SK-N-SH (cell line): ENCODE measurements around the gene CDK13.

Experiments used
- CTCF ChIP-seq: fragments of 200-600 bp; sonication (generic); IDR thresholded peaks from 2 replicates; pipeline ENCODE4 v1.6.1; 2017; ENCODE audit warnings: antibody characterized with exemption, mild to moderate bottlenecking, moderate library complexity
- EZH2phosphoT487 ChIP-seq: fragments of 200-600 bp; sonication (generic); IDR thresholded peaks from 2 replicates; pipeline ENCODE4 v1.6.1; 2017; ENCODE audit warnings: low read depth, mixed run types, mild to moderate bottlenecking, antibody characterized with exemption, moderate library complexity, borderline replicate concordance
- FOSL2 ChIP-seq: IDR thresholded peaks from 2 replicates; pipeline ENCODE4 v1.4.0; 2012; ENCODE audit warnings: low read depth, mild to moderate bottlenecking, moderate library complexity, borderline replicate concordance
- JUND ChIP-seq: IDR thresholded peaks from 2 replicates; pipeline ENCODE4 v1.4.0; 2012
- POLR2AphosphoS5 ChIP-seq: IDR thresholded peaks from 2 replicates; pipeline ENCODE4 v1.6.1; 2012; ENCODE audit warnings: low read depth, low read length
- RAD21 ChIP-seq: IDR thresholded peaks from 2 replicates; pipeline ENCODE4 v1.6.1; 2012; ENCODE audit warnings: mild to moderate bottlenecking, low read length
- SIN3A ChIP-seq: IDR thresholded peaks from 2 replicates; pipeline ENCODE4 v1.6.1; 2012; ENCODE audit warnings: low read depth, mild to moderate bottlenecking, low read length, moderate library complexity, borderline replicate concordance
- TEAD4 ChIP-seq: IDR thresholded peaks from 2 replicates; pipeline ENCODE4 v1.4.0; 2012; ENCODE audit warnings: mild to moderate bottlenecking, borderline replicate concordance; ENCODE audit not compliant: insufficient read depth
- USF2 ChIP-seq: fragments of 150-350 bp; IDR thresholded peaks from 2 replicates; pipeline ENCODE4 v1.6.1; 2017; ENCODE audit warnings: antibody characterized with exemption, low read length, low read depth, borderline replicate concordance
- TF ChIP-seq, protein P1 (sequence below): IDR thresholded peaks from 2 replicates; pipeline ENCODE4 v1.4.0; 2012; ENCODE audit warnings: low read depth, borderline replicate concordance
- TF ChIP-seq, protein P2 (sequence below): fragments of 150-350 bp; IDR thresholded peaks from 2 replicates; pipeline ENCODE4 v1.6.1; 2016; ENCODE audit warnings: mild to moderate bottlenecking, low read depth, low read length
- TF ChIP-seq, protein P3 (sequence below): IDR thresholded peaks from 2 replicates; pipeline ENCODE4 v1.4.0; 2012; ENCODE audit warnings: low read depth

DNA sequence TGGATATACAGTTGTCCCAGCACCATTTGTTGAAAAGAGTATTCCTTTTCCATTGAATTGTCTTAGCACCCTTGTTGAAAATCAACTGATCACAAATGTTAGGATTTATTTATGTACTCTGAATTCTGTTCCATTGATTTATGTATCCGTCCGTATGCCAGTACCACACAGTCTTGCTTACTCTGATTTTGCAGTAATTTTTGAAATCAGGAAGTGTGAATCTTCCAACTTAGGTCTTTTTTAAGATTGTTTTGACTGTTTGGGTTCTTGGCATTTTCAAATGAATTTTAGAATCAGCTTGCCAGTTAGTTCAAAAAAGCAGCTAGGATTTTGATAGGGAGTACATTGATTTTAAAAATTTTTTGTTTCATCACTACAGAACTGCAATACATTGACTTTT, 23.7 kb downstream of the CDK13 start:
- TF ChIP-seq SIN3A (no peak), CTCF (no peak), TEAD4 (no peak), EZH2phosphoT487 (no peak), FOSL2 (no peak), RAD21 (no peak), POLR2AphosphoS5 (no peak), USF2 (no peak), JUND (no peak)
- TF ChIP-seq, protein P1, sequence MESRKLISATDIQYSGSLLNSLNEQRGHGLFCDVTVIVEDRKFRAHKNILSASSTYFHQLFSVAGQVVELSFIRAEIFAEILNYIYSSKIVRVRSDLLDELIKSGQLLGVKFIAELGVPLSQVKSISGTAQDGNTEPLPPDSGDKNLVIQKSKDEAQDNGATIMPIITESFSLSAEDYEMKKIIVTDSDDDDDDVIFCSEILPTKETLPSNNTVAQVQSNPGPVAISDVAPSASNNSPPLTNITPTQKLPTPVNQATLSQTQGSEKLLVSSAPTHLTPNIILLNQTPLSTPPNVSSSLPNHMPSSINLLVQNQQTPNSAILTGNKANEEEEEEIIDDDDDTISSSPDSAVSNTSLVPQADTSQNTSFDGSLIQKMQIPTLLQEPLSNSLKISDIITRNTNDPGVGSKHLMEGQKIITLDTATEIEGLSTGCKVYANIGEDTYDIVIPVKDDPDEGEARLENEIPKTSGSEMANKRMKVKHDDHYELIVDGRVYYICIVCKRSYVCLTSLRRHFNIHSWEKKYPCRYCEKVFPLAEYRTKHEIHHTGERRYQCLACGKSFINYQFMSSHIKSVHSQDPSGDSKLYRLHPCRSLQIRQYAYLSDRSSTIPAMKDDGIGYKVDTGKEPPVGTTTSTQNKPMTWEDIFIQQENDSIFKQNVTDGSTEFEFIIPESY: no peak
- TF ChIP-seq, protein P2, sequence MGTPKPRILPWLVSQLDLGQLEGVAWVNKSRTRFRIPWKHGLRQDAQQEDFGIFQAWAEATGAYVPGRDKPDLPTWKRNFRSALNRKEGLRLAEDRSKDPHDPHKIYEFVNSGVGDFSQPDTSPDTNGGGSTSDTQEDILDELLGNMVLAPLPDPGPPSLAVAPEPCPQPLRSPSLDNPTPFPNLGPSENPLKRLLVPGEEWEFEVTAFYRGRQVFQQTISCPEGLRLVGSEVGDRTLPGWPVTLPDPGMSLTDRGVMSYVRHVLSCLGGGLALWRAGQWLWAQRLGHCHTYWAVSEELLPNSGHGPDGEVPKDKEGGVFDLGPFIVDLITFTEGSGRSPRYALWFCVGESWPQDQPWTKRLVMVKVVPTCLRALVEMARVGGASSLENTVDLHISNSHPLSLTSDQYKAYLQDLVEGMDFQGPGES: no peak
- TF ChIP-seq, protein P3, sequence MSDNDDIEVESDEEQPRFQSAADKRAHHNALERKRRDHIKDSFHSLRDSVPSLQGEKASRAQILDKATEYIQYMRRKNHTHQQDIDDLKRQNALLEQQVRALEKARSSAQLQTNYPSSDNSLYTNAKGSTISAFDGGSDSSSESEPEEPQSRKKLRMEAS: no peak
